GM18858 (cell line): ENCODE measurements around the gene CFAP299.

Source experiments
- ATAC-seq: cut with Tn5 transposase; IDR thresholded peaks from one replicate; pipeline ENCODE4 v1.9.1; 2021; ENCODE audit not compliant: unreplicated experiment

Gene CFAP299

GRCh38 chr4:80495865-80496264 is 160.3 kb downstream of the CFAP299 start:
- no peak for ATAC-seq

DNA sequence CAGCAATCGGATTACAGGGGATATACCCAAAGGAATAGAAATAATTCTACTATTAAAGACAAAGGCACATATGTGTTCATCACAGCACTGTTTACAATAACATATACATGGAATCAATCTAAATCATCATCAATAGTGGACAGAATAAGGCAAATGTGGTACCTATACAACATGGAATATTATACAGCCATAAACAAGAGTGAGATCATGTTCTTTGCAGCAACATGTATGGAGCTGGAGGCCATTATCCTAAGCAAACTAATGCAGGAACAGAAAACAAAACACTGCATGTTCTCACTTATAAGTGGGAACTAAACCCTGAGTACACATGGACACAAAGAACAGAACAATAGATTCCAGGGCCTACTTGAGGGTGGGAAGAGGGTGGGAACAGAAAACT is 163.2 kb downstream of the CFAP299 start:
- no peak for ATAC-seq

DNA sequence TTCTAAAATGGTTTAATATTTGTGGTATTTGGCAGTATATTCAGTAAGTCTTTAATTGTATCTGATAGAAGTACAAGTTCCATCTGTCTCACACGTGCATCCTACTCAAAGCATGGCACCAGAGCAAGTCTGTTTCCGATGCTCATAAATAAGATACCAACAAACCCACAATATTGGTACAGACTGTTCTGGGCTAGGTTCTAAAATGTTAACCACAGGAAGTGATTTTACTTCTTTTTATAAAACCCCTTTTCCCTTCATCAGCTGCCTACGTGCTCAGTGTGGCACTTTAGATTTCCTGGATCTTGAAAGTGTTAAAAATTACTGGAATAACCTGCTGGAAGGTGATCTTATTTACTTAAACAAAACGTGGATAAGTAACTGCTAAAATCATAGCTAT is 165.1 kb downstream of the CFAP299 start:
- no peak for ATAC-seq

DNA sequence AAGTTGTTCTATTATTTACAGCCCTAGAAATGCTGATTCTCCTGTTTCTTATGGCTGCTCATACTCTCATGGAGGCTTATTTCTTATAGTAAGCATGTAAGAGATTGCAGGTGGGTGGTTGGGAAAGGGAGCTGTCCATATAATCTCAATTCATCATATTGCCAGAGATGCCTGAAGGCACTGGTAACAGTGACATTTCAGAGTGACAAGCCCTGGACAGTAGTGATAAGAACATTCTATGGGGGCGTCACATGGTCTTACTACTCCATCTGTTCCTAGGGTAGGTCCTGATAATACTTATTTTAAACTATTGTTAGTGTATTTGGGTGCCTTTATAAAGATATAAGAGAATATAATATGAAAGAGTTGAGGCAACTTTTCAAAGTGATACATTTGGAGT is 171.5 kb downstream of the CFAP299 start:
- ATAC-seq, result no peak

- ATAC-seq, result peak; percentile 89
Measured at GRCh38 chr4:80507507-80507906, 172.0 kb downstream of the CFAP299 start.

DNA sequence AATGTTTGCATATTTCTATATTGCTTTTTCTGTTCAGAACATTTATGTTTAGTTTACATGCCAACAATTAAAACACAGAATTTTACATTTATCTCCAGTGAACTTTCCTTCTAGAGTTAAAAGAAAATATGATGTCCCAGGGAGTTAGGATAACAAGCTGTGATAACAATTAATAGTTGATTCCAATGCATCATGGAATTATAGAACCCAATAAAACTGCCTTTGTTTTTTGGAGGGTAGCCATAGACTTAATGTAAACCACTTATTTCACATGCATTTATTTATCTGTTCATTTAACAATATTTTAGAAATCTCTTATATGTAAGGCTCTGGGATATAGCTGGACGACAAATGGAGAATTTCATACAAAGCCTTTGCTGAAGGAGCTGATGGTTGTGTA is 180.0 kb downstream of the CFAP299 start:
- no peak for ATAC-seq

GRCh38 chr4:80521438-80521837 is 185.9 kb downstream of the CFAP299 start:
- ATAC-seq, result peak; percentile 87

GRCh38 chr4:80526697-80527096 is 191.2 kb downstream of the CFAP299 start:
- no peak for ATAC-seq

- no peak for ATAC-seq
Measured at GRCh38 chr4:80529026-80529425, 193.5 kb downstream of the CFAP299 start.

DNA sequence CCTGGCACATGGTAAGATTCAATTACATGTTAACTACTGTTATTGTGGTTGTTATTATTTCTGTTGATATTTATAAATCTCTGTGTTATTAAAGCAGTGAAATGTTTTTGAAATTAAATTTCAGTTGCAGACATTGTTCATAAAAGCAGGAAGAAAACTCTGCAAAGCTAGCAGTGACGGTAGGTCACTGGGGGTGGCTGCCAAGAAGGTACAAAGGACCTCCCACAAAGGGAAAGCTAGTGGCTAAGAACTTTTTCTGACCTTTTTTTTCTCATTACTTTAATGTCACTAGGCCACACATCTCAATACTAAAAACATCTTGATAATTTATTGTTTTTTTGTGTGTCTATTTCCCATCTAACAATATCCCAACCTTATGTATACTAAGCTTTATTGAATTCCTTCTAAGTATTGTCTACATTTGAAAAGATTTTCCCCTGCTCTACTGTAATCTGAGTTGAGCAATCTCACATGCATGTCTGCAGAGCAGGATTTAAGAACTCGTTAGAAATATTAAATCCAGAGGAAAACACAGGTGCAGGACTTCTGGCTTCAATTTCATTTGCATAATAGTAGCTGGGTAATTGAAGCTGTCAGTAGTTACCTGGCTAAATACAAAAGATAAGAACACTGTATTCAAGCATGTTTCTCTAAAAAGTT is 197.3 kb downstream of the CFAP299 start:
- ATAC-seq, result no peak

DNA sequence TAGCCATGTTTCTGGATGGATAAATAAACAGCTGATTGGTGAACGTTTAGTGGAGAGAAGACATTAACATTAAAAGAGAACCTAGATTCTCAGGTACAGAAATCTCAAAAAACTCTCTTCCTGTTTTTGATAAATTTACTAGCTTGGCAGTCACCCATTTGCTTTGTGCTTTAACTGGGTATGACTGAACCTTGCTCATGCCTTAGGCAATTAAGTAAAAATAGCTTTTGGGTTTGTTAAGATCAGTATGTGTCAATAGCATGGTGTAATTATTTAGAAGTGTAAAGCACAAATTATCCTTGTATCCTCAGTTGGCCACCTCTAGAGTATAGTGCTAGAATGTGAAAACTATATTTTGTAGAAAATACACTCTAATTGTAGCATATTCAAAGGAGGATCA is 200.0 kb downstream of the CFAP299 start:
- ATAC-seq, result no peak

DNA sequence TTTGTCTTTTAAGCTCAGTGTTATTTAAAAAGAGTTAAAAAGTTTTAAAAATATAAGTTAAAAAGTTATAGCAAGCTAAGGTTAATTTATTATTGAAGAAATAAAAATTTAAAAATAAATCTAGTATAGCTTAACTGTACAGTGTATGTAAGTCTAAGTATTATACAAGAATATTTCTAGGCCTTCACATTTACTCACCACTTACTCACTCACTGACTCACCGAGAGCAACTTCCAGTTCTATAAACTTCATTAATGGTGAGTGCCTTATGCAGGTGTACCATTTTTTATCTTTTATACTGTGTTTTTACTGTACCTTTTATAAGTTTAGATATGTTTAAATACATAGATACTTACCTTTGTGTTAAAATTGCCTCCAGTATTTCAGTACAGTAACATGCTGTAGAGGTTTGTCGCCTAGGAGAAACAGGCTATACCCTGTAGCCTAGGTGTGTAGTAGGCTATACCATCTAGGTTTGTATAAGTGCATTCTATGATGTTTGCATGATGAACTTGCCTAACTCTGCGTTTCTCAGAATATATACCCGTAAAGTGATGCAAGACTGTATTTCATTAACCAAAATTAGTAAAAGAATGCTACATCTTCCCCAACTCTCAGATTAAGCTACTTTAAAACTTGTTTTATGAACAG is 202.9 kb downstream of the CFAP299 start:
- no peak for ATAC-seq

DNA sequence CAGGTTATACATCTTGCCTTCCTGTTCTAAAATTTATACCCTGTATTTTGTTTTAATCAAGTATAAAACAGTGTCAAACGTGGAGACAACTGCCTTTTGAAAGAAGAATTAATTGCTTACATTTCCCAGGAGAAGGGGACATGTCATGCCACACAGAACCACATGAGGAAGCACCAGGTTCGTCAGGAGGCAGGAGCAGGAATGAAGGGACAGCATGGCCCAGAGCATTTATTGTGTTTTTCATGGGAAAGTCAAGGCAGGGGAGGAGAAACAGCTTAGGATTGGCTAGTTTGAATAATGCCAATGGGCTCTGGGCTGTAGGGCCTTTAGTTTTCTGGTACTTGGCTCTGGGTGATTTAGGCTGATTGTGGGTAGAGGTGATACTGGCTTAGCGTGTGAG is 203.7 kb downstream of the CFAP299 start:
- no peak for ATAC-seq

DNA sequence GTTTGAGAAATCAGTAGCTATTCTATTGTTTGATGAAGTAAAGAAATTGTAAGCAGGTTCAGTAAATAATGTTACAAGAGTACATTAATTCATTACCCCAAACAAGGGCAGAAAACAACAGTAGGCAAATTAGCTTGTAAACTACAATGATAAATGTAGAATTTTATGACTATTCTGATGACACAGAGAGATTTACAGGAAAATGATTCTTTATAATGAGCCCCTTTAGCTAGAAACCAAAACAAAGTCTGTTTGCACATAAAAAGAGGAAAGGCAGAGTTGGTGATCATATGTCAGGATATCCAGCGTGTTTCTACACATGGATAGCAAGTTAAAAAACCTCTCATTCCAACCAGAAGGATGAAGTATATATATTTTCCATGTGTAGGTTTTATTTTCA is 204.8 kb downstream of the CFAP299 start:
- ATAC-seq, result peak; percentile 5

GRCh38 chr4:80540785-80541469 is 205.4 kb downstream of the CFAP299 start:
- peak; percentile 99 for ATAC-seq

DNA sequence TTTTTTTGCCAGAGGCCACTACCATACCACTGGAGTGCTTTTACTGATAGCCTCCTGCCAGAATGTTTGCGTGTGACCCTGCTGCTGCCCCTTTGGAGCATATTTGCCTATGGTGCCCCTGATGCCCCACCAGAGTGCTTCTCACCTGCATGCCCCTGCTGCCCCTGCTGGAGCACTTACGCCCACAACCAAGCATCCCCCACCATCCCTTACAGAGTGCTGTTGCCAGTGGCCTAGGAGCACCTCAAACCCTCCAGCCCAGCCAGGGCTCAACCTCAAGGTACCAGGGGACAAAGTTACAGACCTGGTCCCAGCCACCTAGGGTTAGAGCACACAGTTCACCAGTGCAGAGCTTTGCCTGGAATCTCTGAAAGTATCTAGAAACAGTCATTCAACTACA is 207.2 kb downstream of the CFAP299 start:
- ATAC-seq, result no peak

DNA sequence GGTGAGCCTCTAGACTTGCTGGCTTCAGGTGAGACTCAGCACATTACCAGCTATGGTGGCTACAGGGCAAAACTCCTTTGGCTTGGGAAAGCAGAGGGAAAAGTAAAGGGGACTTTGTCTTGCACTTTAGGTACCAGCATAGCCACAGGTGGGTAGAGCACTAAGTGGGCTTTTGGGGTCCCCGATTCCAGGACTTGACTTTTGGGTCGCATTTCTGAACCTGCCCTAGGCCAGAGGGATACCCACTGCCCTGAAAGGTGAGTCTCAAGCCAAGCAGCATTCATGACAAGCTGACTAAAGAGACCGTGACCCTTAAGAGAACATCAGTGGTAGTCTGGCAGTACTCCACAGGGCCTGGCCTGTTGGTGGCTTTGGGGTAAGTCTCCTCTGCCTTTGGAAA is 224.8 kb downstream of the CFAP299 start:
- ATAC-seq, result no peak

GRCh38 chr4:80566203-80566872 is 230.8 kb downstream of the CFAP299 start:
- ATAC-seq, result no peak

DNA sequence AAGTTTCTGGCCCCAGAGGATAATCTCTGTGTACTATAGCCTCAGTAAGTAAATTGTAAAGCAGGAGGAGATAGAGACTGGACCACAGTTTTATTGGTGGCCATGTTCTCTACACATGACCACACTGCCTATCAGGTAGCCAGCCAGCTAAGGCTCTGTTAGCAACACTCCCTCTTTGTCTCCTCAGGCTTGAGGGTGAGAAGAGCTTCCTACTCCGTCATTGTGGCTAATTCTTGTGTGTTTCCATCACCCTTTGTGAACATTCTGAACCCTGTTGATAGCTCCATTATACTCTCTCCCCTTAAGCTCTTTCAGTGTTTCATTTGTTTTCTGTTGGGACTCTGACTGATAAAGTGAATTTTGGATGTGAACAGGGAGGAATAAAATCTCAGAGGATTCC is 233.4 kb downstream of the CFAP299 start:
- no peak for ATAC-seq

DNA sequence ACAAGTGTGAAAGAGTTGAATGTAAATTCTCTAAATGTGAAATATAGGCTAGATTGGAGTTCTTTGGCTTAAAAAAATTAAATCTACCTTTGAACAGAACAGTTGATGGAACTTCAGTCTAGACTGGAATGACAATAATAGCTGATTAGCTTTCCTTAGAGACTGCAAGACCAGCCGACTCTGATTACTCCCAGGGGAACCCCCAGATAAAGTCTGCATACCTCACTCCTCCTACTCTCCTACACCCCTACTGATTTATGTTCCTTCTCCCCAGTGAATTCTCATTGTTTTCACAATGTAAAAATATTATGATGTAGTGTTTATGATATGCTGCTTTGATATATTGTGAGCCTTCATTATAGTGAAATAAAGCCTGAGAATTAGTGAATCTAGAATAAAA is 241.3 kb downstream of the CFAP299 start:
- ATAC-seq, result no peak

GRCh38 chr4:80578001-80578400 is 242.5 kb downstream of the CFAP299 start:
- ATAC-seq, result no peak

DNA sequence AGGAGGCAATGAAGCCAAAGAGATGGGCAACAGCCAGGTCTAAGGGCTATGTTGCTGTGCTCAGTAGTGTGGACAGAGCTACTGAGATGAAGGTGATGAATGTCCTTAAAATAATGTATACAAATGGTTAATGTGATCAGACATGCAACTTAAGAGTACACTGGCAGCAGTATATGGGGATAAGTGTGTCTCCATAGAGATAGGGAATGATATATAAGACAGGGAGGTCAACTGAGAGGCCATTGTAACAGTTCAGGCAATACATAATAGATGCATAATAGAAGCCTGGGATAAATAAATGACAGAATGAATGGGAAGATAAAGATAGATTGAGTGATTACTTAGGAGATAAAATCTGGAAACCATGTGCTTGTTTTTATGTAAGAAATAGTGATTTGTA is 250.0 kb downstream of the CFAP299 start:
- no peak for ATAC-seq
